Colon (tissue), 2 donors: ENCODE measurements around the gene SMARCB1.

ENCODE experiments used
- FAIRE-seq: peaks from 2 replicates; lab custom pipeline; 2012; peaks lifted over from hg19 to GRCh38; lab: Jason Lieb, UNC
- donor health status: control.
- donor health status: control.

Gene SMARCB1

GRCh38 chr22:23804781-23805291, 18.1 kb downstream of the SMARCB1 start:
- FAIRE-seq = no peak

GRCh38 chr22:23806837-23807236, 20.1 kb downstream of the SMARCB1 start:
- no peak for FAIRE-seq

- no peak for FAIRE-seq
Measured at GRCh38 chr22:23812378-23812777, 25.6 kb downstream of the SMARCB1 start.

GRCh38 chr22:23815541-23816155, 28.9 kb downstream of the SMARCB1 start:
- no peak for FAIRE-seq

- no peak for FAIRE-seq
Measured at GRCh38 chr22:23816156-23816976, 29.6 kb downstream of the SMARCB1 start.

- FAIRE-seq = no peak
Measured at GRCh38 chr22:23817146-23817545, 30.4 kb downstream of the SMARCB1 start.

GRCh38 chr22:23818541-23818940, 31.8 kb downstream of the SMARCB1 start:
- FAIRE-seq = no peak

- no peak for FAIRE-seq
Measured at GRCh38 chr22:23820748-23821211, 34.0 kb downstream of the SMARCB1 start.

GRCh38 chr22:23822101-23822671, 35.4 kb downstream of the SMARCB1 start:
- FAIRE-seq = no peak

GRCh38 chr22:23823331-23823791, 36.6 kb downstream of the SMARCB1 start:
- no peak for FAIRE-seq

- no peak for FAIRE-seq
Measured at GRCh38 chr22:23824476-23825245, 37.9 kb downstream of the SMARCB1 start.

GRCh38 chr22:23825246-23825905, 38.6 kb downstream of the SMARCB1 start:
- no peak for FAIRE-seq

- FAIRE-seq = no peak
Measured at GRCh38 chr22:23826510-23827350, 40.0 kb downstream of the SMARCB1 start.

GRCh38 chr22:23827351-23827995, 40.7 kb downstream of the SMARCB1 start:
- no peak for FAIRE-seq

GRCh38 chr22:23828800-23829680, 42.3 kb downstream of the SMARCB1 start:
- no peak for FAIRE-seq

- no peak for FAIRE-seq
Measured at GRCh38 chr22:23829845-23830372, 43.1 kb downstream of the SMARCB1 start.

- no peak for FAIRE-seq
Measured at GRCh38 chr22:23831261-23831660, 44.5 kb downstream of the SMARCB1 start.

- no peak for FAIRE-seq
Measured at GRCh38 chr22:23831781-23832180, 45.0 kb downstream of the SMARCB1 start.
